Activated T-cell treated with anti-CD3 and anti-CD28 coated beads for 48 hours (primary cell): ENCODE measurements around the gene SLC38A7.
"Not testable (repeated sequence)": the region's sequence is repeated elsewhere in the genome, so short reads cannot be mapped to it uniquely, and the experiment has no call there.

ENCODE experiments used
- DNase-seq: peaks from one replicate; pipeline ENCODE4 v3.0.0-alpha.2; 2020; ENCODE audit warnings: low read depth

SLC38A7 gene, protein sequence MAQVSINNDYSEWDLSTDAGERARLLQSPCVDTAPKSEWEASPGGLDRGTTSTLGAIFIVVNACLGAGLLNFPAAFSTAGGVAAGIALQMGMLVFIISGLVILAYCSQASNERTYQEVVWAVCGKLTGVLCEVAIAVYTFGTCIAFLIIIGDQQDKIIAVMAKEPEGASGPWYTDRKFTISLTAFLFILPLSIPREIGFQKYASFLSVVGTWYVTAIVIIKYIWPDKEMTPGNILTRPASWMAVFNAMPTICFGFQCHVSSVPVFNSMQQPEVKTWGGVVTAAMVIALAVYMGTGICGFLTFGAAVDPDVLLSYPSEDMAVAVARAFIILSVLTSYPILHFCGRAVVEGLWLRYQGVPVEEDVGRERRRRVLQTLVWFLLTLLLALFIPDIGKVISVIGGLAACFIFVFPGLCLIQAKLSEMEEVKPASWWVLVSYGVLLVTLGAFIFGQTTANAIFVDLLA

DNA sequence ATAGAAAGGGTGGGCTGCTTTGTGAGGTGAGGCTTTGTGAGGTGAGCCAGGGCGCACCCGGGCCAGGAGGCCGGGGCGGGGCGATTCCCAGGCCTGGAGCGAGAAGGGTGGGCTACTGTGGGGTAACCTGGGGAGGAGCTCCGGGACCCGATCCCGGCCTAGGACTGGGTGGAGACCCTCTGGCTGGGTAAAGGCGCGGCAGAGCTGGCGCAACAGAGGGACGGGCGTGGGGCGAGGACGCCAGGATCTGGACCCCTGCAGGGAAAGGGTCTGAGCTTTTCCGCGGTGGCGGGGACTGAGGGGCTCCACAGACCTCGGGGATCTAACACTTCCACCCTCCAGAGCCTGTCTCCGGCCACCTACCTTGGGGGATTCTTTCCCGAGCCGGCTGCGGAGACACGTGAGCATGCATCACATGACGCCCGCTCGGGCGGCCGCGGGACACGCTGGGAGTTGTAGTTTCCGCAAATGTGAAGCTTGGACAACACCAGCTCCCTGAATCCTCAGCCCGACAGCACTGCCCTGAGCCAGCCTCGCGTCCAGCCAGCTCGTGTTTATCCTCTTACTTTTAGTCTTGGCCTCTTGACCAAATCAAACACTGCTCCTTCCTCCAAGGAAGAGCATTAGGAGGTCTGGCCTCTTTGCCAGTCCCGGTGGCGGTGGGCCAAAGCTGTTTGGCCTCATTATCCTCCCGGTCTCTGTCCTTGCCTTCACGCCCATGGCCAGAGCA is at the start of gene SLC38A7:
TSS of gene SLC38A7 (minus strand) at position 417 of the 730 bp plus-strand sequence. CDS start 4,644 bp downstream, outside the sequence.
- DNase-seq, result peak; percentile 69

- DNase-seq, result peak; percentile 83
Measured at GRCh38 chr16:58733671-58734458, 49.3 kb upstream of the SLC38A7 start, which contains the start of gene GOT2. Gene GOT2, minus strand, starts transcription at chr16:58734316. Its CDS starts 88 bp downstream, at chr16:58734228.

DNA sequence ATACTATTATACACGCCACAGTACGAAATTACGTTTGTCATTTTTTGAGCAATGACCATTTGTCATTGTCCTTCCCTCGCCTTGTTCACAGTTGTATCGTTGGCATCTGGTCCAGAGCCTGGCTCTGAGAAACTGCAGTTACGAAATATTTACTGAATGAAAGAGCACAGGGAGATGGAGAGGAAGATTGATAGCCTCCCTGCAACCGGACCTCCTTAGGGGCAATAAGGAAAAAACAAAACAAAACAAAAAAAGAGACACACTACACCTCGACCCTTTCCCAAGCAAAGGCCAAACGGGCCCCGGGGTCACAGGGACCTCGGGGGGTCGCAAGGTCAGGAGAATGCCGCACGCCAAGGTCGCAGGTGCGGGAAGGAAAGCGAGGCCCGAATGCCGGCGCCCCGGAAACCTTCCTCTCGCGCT is 48.7 kb upstream of the SLC38A7 start:
- DNase-seq, result no peak

GRCh38 chr16:58732545-58733247 is 48.1 kb upstream of the SLC38A7 start:
- no peak for DNase-seq

DNA sequence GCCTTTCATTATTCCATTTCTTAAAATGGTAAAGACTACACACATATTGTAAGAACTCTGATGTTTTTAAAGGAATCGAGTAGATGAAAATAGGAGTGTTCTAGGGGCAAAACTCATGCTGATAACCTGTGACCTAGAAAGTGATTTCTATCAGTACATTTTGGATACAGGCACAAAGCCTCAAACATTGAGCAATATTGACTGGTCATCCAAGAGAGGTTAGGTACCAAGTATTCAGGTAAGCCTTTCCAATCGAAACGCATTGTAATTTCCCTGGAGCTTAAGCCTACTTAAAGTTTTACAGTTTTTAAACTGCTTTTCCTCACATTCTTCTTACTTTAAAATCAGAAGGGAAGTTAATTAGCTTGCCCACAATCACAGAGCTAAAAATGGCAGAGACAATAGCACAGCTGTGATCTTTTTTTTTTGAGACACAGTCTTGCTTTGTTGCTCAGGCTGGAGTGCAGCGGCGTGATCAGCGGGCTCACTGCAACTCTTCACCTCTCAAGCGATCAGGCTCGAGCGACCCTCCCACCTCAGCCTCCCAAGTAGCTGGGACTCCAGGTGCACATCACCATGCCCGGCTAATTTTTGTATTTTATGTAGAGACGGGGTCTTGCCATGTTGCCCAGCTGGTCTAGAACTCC is 46.3 kb upstream of the SLC38A7 start:
- no peak for DNase-seq

GRCh38 chr16:58727796-58728568 is 43.4 kb upstream of the SLC38A7 start:
- DNase-seq, result no peak

DNA sequence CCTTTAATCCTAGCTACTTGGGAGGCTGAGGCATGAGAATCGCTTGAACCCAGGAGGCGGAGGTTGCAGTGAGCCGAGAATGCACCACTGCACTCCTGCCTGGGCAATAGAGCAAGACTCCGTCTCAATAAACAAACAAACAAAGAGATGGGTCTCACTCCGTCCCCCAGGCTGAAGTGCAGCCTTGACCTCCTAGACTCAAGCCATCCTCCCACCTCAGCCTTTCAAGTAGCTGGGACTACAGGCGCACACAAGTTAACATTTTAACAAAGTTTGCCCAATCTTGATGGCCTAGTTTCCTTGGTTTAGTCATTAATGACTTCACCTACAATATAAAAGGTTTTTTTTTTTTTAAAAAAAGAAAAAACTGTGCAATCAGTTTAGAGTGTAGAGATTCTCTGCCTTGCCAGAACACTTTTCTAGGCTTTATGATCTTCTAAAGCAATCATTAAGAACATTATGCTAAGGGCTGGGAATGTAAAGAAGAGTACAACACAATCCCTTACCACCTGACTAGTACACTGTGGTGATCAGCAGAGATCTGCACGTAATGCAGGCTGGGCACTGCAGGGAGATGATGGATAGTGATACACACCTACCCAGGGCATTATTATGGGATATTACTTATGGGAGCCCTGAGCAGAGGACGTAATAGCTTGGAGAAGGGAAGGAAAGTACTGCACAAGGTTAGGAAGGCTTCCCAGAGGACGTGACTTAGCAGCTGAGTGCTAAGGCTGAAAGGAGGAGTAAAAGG is 42.6 kb upstream of the SLC38A7 start:
- no peak for DNase-seq

GRCh38 chr16:58723109-58723508 is 38.5 kb upstream of the SLC38A7 start:
- no peak for DNase-seq

- no peak for DNase-seq
Measured at GRCh38 chr16:58717994-58718393, 33.4 kb upstream of the SLC38A7 start.

GRCh38 chr16:58716468-58716867 is 31.9 kb upstream of the SLC38A7 start:
- DNase-seq, result no peak

DNA sequence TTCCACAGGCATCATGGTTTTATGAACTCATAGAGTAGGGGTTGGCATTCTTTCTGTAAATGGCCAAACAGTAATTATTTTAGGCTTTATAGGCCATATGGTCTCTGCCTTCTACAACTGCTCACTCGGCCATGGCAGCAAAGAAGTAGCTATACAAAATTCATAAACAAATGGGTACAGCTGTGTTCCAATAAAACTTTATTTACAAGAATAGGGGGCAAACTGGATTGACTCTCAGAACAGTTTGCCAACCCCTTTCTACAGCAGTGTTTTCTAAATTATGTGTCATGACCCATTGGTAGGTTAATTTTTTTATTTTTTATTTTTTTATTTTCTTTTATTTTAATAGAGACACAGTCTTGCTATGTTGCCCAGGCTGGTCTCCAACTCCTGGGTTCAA is 29.2 kb upstream of the SLC38A7 start:
- no peak for DNase-seq

DNA sequence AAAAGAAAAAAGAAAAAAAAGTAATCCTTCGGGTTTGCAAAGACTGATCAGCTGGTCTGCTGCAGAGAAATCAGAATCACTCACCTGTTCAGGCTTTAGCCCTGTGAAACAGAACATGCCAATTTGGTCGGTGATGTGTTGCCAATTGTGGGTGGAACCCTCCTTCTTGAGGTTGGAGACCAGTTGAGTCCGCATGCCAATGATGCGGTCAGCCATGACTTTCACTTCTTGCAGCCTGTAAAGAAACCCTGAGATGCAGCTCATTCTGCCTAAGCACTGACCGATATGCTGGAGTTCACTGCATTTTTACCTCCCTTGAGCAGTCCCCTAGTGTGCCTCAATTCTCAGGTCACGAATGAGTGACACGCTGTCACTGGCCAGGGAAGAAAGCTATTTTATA is 24.8 kb upstream of the SLC38A7 start:
- no peak for DNase-seq

GRCh38 chr16:58699151-58699550 is 14.6 kb upstream of the SLC38A7 start:
- no peak for DNase-seq

- DNase-seq, result no peak
Measured at GRCh38 chr16:58695368-58695767, 10.8 kb upstream of the SLC38A7 start.

DNA sequence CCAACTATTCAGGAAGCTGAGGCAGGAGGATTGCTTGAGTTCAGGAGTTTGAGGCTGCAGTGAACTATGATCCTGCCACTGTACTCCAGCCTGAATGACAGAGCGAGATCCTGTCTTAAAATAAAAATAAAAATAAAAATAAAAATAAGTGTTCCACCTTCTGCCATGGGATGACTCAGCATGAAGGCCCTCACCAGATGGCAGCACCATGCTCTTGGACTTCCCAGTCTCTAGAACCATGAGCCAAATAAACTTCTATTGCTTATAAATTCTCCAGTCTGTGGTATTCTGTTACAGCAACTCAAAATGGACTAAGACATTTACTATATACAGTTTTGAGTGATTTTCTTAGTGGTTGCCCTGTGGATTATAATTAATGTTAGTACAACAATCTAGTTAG is 7.9 kb upstream of the SLC38A7 start:
- DNase-seq, result no peak

DNA sequence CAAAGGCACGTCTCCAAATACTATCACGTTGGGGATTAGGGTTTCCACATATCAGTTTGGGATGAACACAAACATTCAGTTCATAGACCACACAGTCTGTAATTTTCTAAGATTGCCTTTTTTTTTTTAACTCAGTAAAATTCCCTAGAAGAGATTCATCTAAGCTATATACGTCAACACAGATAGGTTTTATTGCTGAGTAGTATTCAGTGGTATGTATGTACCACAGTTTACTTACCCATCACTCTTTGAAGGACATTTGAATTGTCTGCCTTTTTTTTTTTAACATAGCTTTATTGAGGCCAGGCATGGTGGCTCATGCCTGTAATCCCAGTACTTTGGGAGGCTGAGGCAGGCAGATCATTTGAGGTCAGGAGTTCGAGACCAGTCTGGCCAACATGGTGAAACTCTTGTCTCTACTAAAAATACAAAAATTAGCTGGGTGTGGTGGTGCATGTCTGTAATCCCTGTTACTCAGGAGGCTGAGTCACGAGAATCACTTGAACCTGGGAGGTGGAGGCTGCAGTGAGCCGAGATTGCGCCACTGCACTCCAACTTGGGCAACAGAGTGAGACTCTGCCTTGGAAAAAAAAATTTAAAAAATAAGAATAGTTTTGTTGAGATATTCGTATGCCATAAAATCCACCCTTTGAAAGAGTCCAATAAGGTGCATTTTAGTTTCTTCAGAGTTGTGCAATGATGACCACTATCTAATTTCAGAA is 2.6 kb upstream of the SLC38A7 start:
- not testable (repeated sequence) for DNase-seq

- DNase-seq, result no peak
Measured at GRCh38 chr16:58685084-58685449, 497 bp upstream of the SLC38A7 start.

GRCh38 chr16:58684001-58684353 is 593 bp downstream of the SLC38A7 start:
- no peak for DNase-seq

GRCh38 chr16:58679763-58680162 is 4.8 kb downstream of the SLC38A7 start:
- no peak for DNase-seq
